ENCODE results near the gene EEA1. TPM values are rescaled to one million over a fixed set of nuclear protein-coding genes. Genes with fewer than 3 reads are reported as not detected.

The EEA1 gene
- total RNA-seq, 1 donor from 2014 or later: 19.6 TPM

GRCh38 chr12:92949466-92949865 is 20.4 kb upstream of the EEA1 start:
- no peak for DNase-seq (ENCODE audit: low spot score, unreplicated experiment)
- peaks cover 7% of the 10 kb centered on the region for H3K4me1 Mint-ChIP-seq (ENCODE audit: low read depth)
- peaks cover 1% of the 10 kb centered on the region for H3K36me3 Mint-ChIP-seq (ENCODE audit: insufficient read depth)
- H3K27me3 Mint-ChIP-seq: no peaks in the 10 kb centered on the region
- peaks cover 12% of the 10 kb centered on the region for H3K9me3 Mint-ChIP-seq (ENCODE audit: low read depth)
- TF ChIP-seq CTCF (IDR thresholded peaks at IDR 0.05; ENCODE audit: unreplicated experiment): no peak
- H3K4me3 Mint-ChIP-seq (ENCODE audit: low read depth): no peak overlapping the region
- H3K27ac Mint-ChIP-seq: no peak overlapping the region

- H3K4me1 Mint-ChIP-seq (ENCODE audit: low read depth): peaks cover 14% of the 10 kb centered on the region
- no peaks in the 10 kb centered on the region for H3K27me3 Mint-ChIP-seq
- no peak overlapping the region for H3K4me3 Mint-ChIP-seq (ENCODE audit: low read depth)
- peaks cover 1% of the 10 kb centered on the region for H3K36me3 Mint-ChIP-seq (ENCODE audit: insufficient read depth)
- DNase-seq (ENCODE audit: low spot score, unreplicated experiment): no peak
- H3K27ac Mint-ChIP-seq: no peak overlapping the region
- peaks cover 6% of the 10 kb centered on the region for H3K9me3 Mint-ChIP-seq (ENCODE audit: low read depth)
- no peak for TF ChIP-seq CTCF (IDR thresholded peaks at IDR 0.05; ENCODE audit: unreplicated experiment)
These were observed 18.6 kb upstream of the EEA1 start for GRCh38 chr12:92947589-92948215.

GRCh38 chr12:92945659-92946220 is 16.6 kb upstream of the EEA1 start:
- Mint-ChIP-seq H3K36me3 (ENCODE audit: insufficient read depth) (peaks cover 1% of the 10 kb centered on the region), H3K27me3 (no peaks in the 10 kb centered on the region), H3K4me1 (ENCODE audit: low read depth) (peaks cover 14% of the 10 kb centered on the region), H3K27ac (peak overlapping the region; percentile 73), H3K9me3 (ENCODE audit: low read depth) (peaks cover 6% of the 10 kb centered on the region), H3K4me3 (ENCODE audit: low read depth) (no peak overlapping the region)
- no peak for TF ChIP-seq CTCF (IDR thresholded peaks at IDR 0.05; ENCODE audit: unreplicated experiment)
- DNase-seq (ENCODE audit: low spot score, unreplicated experiment): no peak

- Mint-ChIP-seq H3K27me3 (no peaks in the 10 kb centered on the region), H3K4me3 (ENCODE audit: low read depth) (no peak overlapping the region), H3K36me3 (ENCODE audit: insufficient read depth) (peaks cover 1% of the 10 kb centered on the region), H3K9me3 (ENCODE audit: low read depth) (peaks cover 6% of the 10 kb centered on the region), H3K4me1 (ENCODE audit: low read depth) (peaks cover 14% of the 10 kb centered on the region), H3K27ac (no peak overlapping the region)
- DNase-seq (ENCODE audit: low spot score, unreplicated experiment): no peak
- no peak for TF ChIP-seq CTCF (IDR thresholded peaks at IDR 0.05; ENCODE audit: unreplicated experiment)
These were observed 14.6 kb upstream of the EEA1 start for GRCh38 chr12:92943482-92944250.

- Mint-ChIP-seq H3K4me3 (ENCODE audit: low read depth) (no peak overlapping the region), H3K9me3 (ENCODE audit: low read depth) (peaks cover 3% of the 10 kb centered on the region), H3K27me3 (no peaks in the 10 kb centered on the region), H3K4me1 (ENCODE audit: low read depth) (peaks cover 14% of the 10 kb centered on the region), H3K36me3 (ENCODE audit: insufficient read depth) (peaks cover 1% of the 10 kb centered on the region), H3K27ac (no peak overlapping the region)
- DNase-seq (ENCODE audit: low spot score, unreplicated experiment): no peak
- no peak for TF ChIP-seq CTCF (IDR thresholded peaks at IDR 0.05; ENCODE audit: unreplicated experiment)
These were observed 13.8 kb upstream of the EEA1 start for GRCh38 chr12:92942905-92943304.
